Keratinocyte (primary cell): ENCODE data around the gene NDNF.

ENCODE experiments used
- EZH2 ChIP-seq: IDR thresholded peaks from one replicate; pipeline ENCODE4 v1.6.1; 2012; ENCODE audit warnings: inconsistent platforms, mild to moderate bottlenecking, low read length, moderate library complexity
- TF ChIP-seq, protein P1 (sequence below), 3 experiments: IDR thresholded peaks in 1 of 3; conservative IDR thresholded peaks in 1 of 3; optimal IDR thresholded peaks in 1 of 3; 2 replicates in 2 of 3; 3 replicates in 1 of 3; pipeline versions ENCODE3 to v1.5.1; 2011; ENCODE audit warnings: low read length in 3 of 3, mild to moderate bottlenecking in 3 of 3, moderate library complexity in 2 of 3, control low read depth in 1 of 3, inconsistent platforms in 1 of 3; ENCODE audit not compliant: insufficient read depth in 2 of 3; ENCODE audit errors: extremely low read depth in 1 of 3

DNA sequence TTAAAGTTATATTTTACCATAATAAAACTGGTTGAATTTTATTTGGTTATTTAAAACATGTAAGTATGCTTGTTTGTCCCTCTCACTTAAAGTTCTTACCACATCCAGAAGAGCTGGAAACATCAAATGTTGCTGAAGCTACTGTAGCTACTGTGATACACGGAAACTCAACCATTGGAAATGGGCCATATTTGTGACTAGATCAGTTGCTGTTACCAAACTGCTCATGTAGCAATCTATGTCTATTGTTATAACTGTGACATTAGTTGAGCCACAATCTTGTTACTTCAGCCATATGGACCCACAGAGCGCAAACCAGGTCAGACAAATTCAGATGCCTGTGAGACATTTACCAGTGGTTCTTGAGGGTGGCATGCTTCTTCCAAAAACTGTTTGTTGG, 41.6 kb downstream of the NDNF start:
- no peak for TF ChIP-seq EZH2
- TF ChIP-seq, protein P1, sequence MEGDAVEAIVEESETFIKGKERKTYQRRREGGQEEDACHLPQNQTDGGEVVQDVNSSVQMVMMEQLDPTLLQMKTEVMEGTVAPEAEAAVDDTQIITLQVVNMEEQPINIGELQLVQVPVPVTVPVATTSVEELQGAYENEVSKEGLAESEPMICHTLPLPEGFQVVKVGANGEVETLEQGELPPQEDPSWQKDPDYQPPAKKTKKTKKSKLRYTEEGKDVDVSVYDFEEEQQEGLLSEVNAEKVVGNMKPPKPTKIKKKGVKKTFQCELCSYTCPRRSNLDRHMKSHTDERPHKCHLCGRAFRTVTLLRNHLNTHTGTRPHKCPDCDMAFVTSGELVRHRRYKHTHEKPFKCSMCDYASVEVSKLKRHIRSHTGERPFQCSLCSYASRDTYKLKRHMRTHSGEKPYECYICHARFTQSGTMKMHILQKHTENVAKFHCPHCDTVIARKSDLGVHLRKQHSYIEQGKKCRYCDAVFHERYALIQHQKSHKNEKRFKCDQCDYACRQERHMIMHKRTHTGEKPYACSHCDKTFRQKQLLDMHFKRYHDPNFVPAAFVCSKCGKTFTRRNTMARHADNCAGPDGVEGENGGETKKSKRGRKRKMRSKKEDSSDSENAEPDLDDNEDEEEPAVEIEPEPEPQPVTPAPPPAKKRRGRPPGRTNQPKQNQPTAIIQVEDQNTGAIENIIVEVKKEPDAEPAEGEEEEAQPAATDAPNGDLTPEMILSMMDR (optimal IDR thresholded peaks at IDR 0.05 in 1 of 3, IDR thresholded peaks at IDR 0.05 in 1 of 3, conservative IDR thresholded peaks at IDR 0.05 in 1 of 3; ENCODE audit: extremely low read depth in 1 of 3, insufficient read depth in 2 of 3, low read length in 3 of 3): no peak
